NCI-H748 (cell line): ENCODE measurements around the gene PCDHGA12.

Experiments
- DNase-seq: peaks from one replicate; lab custom pipeline; 2025; ENCODE audit not compliant: unreplicated experiment; lab: John Stamatoyannopoulos, UW

PCDHGA12 gene

DNA sequence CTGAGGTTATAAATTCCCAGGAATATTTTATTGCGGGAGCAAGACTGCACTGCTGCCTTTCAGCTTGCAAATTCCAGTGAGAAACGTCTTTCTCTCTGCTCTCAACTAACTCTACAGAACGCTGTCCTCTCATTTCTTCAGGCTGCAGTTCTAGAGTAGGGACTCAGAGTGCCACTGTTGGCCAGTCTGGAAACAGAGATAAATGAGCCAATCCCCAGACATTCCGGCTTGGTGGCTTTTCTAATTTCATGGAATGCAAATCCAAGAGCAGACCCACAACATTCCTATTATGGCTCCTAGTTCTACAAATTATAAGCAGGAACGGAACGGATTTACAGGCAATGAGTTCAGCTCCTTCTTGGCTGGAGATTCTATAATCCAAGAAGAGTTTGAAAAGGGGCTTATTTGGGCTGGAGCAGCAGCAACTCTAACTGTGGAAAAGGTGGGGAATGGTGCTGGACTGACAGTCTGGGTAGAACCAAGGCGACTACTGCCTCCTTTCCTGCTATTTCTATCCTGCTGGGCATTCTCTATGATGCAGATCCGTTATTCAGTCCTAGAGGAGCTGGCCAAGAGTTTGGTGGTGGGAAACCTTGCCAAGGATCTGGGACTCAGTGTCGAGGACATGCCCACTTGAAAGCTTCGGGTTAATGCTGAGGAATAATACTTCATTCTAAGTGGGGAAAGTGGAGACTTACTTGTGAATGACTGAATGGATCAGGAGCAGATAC is 9.3 kb downstream of the PCDHGA12 start:
- DNase-seq: no peak

- DNase-seq: no peak
Measured at GRCh38 chr5:141440341-141440740, 10.0 kb downstream of the PCDHGA12 start.

- no peak for DNase-seq
Measured at GRCh38 chr5:141441571-141442170, 11.4 kb downstream of the PCDHGA12 start.

DNA sequence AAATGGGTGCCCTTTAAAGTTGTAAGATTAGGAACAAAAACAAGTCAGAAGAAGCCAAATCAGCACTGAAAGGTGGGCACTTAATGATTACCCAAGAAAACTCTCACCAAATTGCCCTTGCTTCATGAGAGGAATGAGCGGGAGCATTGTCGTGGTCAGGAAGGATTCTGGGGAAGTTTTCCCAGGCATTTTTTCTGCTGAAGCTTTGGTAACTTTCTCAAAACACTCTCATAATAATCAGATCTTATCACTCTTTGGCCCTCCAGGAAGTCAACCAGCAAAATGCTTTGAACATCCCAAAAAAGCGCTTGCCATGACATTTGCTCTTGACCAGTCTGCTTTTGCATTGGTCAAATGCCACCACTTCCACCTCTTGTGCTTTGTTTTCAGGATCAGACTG is 35.0 kb downstream of the PCDHGA12 start:
- no peak for DNase-seq

DNA sequence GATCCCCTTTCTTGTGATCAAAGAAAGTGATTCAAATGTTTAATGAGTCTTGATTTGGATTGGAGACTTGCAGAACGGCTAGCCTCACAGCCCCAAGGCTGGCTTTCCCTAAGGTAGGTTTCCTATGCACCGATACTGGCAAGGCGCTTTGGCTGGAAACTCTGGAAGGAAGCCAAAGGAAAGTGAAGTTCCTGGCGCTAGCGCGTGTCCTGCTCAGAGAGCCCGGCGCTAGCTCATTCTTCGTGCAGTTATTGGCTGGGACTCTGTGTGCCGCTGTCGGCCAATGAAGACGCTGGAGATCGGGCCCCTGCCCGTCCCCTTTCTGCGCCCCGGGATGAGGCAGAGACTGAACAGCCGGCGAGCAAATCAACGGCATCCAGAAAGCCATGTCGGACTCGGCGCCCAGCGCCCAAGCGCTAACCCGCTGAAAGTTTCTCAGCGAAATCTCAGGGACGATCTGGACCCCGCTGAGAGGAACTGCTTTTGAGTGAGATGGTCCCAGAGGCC is 45.4 kb downstream of the PCDHGA12 start, which contains the start of gene PCDHGC3:
Gene PCDHGC3, plus strand, starts transcription at position 342 of the 507 bp plus-strand sequence. Its CDS starts 151 bp downstream, at position 493.
- peak; percentile 84 for DNase-seq

- DNase-seq: no peak
Measured at GRCh38 chr5:141476132-141476911, 46.0 kb downstream of the PCDHGA12 start.

DNA sequence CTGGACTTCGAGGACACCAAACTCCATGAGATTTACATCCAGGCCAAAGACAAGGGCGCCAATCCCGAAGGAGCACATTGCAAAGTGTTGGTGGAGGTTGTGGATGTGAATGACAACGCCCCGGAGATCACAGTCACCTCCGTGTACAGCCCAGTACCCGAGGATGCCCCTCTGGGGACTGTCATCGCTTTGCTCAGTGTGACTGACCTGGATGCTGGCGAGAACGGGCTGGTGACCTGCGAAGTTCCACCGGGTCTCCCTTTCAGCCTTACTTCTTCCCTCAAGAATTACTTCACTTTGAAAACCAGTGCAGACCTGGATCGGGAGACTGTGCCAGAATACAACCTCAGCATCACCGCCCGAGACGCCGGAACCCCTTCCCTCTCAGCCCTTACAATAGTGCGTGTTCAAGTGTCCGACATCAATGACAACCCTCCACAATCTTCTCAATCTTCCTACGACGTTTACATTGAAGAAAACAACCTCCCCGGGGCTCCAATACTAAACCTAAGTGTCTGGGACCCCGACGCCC is 46.8 kb downstream of the PCDHGA12 start:
- DNase-seq: no peak

- DNase-seq: no peak
Measured at GRCh38 chr5:141477815-141478214, 47.5 kb downstream of the PCDHGA12 start.

DNA sequence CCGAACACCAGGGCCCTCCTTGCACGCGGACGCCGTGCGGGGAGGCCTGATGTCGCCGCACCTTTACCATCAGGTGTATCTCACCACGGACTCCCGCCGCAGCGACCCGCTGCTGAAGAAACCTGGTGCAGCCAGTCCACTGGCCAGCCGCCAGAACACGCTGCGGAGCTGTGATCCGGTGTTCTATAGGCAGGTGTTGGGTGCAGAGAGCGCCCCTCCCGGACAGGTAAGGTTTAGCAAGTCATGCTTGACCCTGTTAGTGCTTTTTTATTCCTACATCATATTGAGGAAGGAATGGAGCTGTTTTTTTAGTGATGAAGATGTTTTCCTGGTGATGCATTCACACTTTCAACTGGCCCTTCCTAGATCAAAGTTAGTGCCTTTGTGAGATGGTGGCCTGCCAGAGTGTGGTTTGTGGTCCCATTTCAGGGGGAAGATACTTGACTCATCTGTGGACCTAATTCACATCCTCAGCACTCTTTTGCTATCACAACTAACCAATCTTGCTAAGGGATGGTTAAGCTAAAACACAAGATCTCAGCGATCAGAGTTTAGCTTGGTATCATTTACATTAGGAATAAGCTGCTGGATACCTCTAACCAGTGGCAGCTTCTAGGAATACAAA is 48.1 kb downstream of the PCDHGA12 start:
- DNase-seq: no peak

- DNase-seq: no peak
Measured at GRCh38 chr5:141479776-141480175, 49.5 kb downstream of the PCDHGA12 start.
